Measurements from ENCODE around the gene MFF. TPM values are rescaled to one million over a fixed set of nuclear protein-coding genes. Genes with fewer than 3 reads are reported as not detected.
A peak's percentile ranks its signal among the peaks of the same experiment; 100 is the strongest.
"Not testable (repeated sequence)": the region's sequence is repeated elsewhere in the genome, so short reads cannot be mapped to it uniquely, and the experiment has no call there.

Gene MFF
- total RNA-seq, 1 experiment from 2014 or later, result 58.2 TPM

DNA sequence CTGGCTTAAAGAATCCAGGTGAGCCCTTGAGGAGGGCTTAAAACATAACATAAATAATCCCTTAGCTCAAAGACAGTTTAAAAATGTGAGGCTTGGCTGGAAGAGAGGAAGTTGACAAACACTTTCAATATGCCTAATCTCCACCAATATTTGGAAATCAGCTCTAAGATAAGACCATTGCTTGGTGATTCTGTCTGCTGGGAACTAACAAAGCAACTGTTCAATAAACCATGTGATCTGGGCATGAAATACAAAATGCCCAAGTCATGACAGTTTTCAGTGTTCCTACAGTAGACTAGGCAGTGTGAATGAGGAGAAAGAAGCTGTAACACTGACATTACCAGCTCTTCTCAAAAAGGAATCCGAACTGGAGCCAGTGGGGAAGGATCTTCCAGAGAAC lies 10.7 kb downstream of the MFF start:
- no peak for DNase-seq (ENCODE audit: low spot score)

DNA sequence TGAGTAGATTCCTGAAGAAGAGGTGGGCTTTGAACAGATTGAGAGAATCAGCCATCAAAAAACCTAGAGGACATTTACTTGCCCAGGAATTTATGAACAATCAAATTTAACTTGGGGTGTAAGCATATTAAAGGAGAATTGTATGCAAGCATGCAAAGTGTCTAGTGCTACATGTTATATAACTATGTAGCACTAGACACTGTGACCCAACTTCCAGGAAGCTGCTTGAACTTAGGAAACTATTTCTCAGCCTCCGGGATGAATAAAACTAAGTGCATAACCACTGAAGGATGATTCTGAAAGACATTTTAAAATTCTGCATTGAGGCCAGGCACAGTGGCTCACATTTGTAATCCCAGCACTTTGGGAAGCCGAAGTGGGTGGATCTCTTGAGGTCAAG lies 12.4 kb downstream of the MFF start:
- DNase-seq (ENCODE audit: low spot score), result no peak

- DNase-seq (ENCODE audit: low spot score), result no peak
Observed at GRCh38 chr2:227339098-227339599, 14.1 kb downstream of the MFF start.

DNA sequence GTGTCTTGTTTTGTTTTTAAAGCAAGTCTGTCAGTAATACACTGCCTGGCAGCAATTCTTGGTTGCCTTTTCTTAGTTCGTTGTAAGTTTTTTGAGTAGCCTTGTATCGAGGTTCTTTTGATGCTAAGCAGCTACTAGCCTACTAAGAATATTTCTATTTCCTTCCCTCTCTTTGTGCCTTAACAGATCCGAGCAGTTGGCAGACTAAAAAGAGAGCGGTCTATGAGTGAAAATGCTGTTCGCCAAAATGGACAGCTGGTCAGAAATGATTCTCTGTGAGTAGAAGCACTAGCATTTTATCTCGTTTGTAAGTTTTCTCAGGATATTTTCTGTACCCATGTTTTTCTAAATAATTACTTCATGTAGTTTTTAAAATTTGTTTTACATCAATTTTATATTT lies 15.1 kb downstream of the MFF start:
- no peak for DNase-seq (ENCODE audit: low spot score)

DNA sequence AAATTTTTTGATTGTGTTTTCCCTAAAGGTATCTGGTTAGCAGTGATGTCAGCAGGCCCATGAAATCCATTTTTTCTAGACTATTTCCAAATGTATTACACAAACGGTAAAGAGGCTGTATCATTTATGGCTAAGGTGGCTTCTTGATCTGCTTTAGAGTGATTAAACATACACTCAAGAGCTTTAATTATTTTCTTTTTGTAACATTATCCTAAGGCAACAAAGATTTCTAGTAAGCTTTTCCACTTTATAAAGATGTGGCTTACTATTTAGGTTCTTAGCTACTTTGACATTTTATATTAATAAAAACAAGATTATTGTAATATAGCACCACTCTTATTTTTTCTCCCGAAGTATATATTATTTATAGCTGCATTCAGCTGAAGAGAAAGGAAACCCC lies 16.5 kb downstream of the MFF start:
- DNase-seq (ENCODE audit: low spot score), result no peak

GRCh38 chr2:227344231-227344630 lies 19.2 kb downstream of the MFF start:
- DNase-seq (ENCODE audit: low spot score), result no peak

DNA sequence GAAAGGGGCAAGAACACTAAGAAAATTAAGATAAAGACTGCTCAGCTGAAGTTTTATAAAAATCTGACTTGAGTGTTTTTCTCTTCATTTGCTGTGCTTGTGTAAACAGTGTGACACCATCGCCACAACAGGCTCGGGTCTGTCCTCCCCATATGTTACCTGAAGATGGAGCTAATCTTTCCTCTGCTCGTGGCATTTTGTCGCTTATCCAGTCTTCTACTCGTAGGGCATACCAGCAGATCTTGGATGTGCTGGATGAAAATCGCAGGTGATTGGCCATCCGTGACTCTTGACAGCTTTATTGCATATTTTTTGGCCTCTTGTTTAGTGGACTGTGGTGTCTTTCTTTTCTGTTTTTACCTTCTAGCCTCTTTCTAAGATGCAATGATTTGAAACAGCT lies 22.1 kb downstream of the MFF start:
- DNase-seq (ENCODE audit: low spot score), result no peak

- no peak for DNase-seq (ENCODE audit: low spot score)
Observed at GRCh38 chr2:227348324-227348723, 23.3 kb downstream of the MFF start.

- no peak for DNase-seq (ENCODE audit: low spot score)
Observed at GRCh38 chr2:227349989-227350612, 25.1 kb downstream of the MFF start.

- DNase-seq (ENCODE audit: low spot score), result no peak
Observed at GRCh38 chr2:227351639-227352038, 26.6 kb downstream of the MFF start.

DNA sequence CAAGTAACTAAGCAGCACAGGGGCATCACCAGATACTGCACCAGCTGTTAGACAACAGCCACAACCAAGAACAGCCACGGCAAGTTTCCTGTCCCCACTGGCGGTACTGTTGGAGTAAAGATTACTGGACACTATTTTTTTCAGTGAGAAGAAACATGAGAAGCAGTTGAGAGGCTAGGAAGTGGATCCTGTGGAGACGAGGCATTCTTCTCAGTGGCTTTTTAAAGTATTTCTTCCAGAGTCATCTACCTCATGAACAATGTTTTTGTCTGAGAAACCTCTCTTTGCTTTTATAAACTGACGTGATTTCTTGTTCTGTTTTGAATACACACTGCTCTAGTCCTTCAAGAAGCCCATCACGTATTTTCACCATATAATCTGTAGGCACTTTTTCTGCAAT lies 35.3 kb downstream of the MFF start:
- no peak for DNase-seq (ENCODE audit: low spot score)

- no peak for DNase-seq (ENCODE audit: low spot score)
Observed at GRCh38 chr2:227363756-227364155, 38.7 kb downstream of the MFF start.

- not testable (repeated sequence) for DNase-seq (ENCODE audit: low spot score)
Observed at GRCh38 chr2:227364585-227365263, 39.7 kb downstream of the MFF start.

DNA sequence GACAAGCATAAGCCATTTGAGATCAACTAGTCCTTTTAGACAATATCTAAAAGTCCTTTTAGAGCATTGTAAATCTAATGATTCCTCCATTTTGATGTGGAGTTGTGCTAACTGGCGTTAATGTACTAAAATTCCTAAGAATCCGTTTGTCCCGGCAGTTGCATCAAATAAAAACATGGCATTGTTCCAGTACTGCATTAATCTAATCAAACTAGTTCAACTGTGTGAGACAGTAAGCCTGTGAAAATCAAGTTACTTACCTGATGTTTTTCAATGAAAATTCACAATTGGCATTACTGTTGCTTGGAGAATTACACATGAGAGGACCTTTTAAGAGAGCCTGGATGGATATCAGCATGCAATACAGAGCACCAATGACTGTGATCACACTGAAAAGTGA lies 40.8 kb downstream of the MFF start:
- DNase-seq (ENCODE audit: low spot score), result no peak

- no peak for DNase-seq (ENCODE audit: low spot score)
Observed at GRCh38 chr2:227366769-227367426, 41.8 kb downstream of the MFF start.

- no peak for DNase-seq (ENCODE audit: low spot score)
Observed at GRCh38 chr2:227367427-227367795, 42.4 kb downstream of the MFF start.

- no peak for DNase-seq (ENCODE audit: low spot score)
Observed at GRCh38 chr2:227368574-227368973, 43.5 kb downstream of the MFF start.

GRCh38 chr2:227370092-227370491 lies 45.0 kb downstream of the MFF start:
- DNase-seq (ENCODE audit: low spot score), result no peak

DNA sequence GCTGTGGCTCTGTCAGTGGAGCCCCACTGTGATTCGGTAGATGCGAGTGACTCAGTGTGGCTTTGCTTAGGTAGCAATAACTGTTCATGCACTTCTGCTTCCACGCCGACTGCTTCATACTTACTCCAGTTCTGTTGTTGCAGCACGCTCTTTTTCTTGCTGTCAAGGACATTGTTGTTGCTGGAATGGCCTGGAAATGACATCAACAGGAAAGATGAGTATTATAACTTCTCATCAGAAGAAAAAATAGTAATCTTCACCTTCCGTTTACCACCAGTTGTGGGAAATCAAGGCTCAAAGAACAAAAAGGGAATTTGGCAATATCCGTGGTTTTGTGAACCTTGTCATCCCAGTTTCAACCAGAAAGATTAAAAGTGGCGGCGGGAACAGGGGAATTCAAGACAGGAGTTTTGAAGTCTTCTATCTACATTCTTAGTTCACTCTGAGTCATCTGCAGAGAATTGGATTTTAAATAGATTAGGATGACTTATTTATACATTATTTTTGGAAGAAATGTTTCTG lies 45.8 kb downstream of the MFF start:
- DNase-seq (ENCODE audit: low spot score), result no peak

- no peak for DNase-seq (ENCODE audit: low spot score)
Observed at GRCh38 chr2:227373389-227373788, 48.3 kb downstream of the MFF start.

GRCh38 chr2:227374158-227374557 lies 49.1 kb downstream of the MFF start:
- no peak for DNase-seq (ENCODE audit: low spot score)

DNA sequence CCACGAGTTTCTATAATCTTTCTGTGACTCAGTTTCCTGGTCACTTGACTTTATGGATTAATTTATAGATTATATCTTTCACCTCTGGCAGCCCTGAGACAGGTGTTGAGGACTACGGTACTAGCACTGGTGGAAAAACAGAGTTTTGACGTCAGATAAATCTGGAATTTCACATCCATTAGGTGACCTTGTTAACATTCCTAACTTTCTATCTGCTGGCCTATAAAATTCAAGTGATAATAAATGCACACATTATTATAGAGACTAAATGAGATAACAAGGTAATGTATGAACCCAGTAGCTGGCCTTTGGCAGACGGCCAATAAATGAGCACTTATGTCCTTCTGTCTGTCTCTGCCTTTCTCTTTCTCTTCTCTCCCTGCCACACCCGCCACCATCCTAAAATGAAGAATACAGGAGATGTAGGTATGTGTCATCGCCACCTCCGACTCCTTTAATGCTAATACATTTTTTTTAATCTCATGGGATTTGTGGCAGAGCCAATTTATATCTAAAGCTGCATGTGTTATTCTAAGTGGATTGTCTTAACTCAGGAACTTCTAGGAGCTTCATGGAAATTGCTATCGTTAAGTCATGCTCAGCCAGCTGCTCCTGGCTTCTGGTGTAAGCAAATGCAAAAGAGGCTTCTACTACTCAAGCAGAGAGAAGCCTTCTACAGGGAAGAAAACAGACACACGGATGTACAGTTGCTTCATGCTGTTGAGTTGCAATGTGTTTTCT lies 51.8 kb downstream of the MFF start:
- peak; percentile 4 for DNase-seq (ENCODE audit: low spot score)

Data from HT-29 (cell line).